ENCODE measurements around the gene RFC4.

RFC4 gene

DNA sequence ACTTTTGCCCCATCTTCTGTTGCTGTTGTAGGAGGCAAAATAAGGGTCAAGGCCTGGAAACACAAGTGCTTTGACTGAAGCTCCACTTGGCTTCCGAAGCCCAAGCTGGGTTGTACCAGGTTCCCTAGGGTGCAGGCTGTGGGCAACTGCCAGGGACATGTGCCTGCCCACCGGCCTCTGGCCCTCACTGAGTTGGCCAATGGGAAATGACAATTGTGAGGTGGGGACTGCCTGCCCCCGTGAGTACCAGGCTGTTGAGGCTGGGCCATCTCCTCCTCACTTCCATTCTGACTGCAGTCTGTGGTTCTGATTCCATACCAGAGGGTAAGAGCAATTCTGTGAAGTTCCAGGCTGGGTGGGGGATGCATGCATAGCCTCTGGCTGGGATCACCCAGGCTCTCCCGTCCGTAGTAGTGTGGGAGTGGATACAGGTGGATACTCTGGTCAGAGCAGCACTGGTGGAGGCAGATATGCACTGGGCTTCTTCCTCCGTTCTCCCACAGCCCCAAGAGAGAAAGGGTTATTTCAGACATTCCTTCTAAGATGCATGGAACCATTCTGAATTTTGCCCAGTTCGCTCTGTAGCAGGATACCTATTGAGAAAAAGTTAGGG lies 36.2 kb upstream of the RFC4 start, which contains the start of gene ADIPOQ:
Gene ADIPOQ (plus strand): TSS at position 285 of the 613 bp plus-strand sequence. CDS start 10,349 bp downstream, outside the sequence.
- Histone ChIP-seq H3K36me3 (ENCODE audit: control insufficient read depth in 2 of 2, insufficient read depth in 1 of 2, low read length in 2 of 2) (no peaks in the 10 kb centered on the region), H3K27ac (ENCODE audit: extremely low read depth, low read depth, low read length) (no peak within 1 kb of the TSS), H3K4me3 (ENCODE audit: low read depth, low read length) (no peak within 1 kb of the TSS), H3K9me3 (ENCODE audit: control insufficient read depth, insufficient read depth, low read depth, low read length) (no peaks in the 10 kb centered on the region), H3K4me1 (ENCODE audit: control insufficient read depth, insufficient read depth, low read length) (no peaks in the 10 kb centered on the region)
- no peak for TF ChIP-seq ZNF274 (IDR thresholded peaks at IDR 0.05; ENCODE audit: low read length)
- TF ChIP-seq ZNF274 (tag by site-specific recombination; IDR thresholded peaks at IDR 0.05; ENCODE audit: borderline replicate concordance), result no peak
- no peak for TF ChIP-seq GLI2 (tag by site-specific recombination; IDR thresholded peaks at IDR 0.05; ENCODE audit: borderline replicate concordance, low read depth)
- TF ChIP-seq ZBTB1 (tag by site-specific recombination; IDR thresholded peaks at IDR 0.05), result no peak
- TF ChIP-seq ZNF157 (tag by site-specific recombination; IDR thresholded peaks at IDR 0.05), result no peak
- TF ChIP-seq ZNF174 (tag by site-specific recombination; IDR thresholded peaks at IDR 0.05), result no peak
- TF ChIP-seq, protein P1, sequence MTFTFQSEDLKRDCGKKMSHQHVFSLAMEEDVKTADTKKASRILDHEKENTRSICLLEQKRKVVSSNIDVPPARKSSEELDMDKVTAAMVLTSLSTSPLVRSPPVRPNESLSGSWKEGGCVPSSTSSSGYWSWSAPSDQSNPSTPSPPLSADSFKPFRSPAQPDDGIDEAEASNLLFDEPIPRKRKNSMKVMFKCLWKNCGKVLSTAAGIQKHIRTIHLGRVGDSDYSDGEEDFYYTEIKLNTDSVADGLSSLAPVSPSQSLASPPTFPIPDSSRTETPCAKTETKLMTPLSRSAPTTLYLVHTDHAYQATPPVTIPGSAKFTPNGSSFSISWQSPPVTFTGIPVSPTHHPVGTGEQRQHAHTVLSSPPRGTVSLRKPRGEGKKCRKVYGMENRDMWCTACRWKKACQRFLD (tag by site-specific recombination; IDR thresholded peaks at IDR 0.05), result no peak
- TF ChIP-seq ZNF777 (tag by site-specific recombination; IDR thresholded peaks at IDR 0.05; ENCODE audit: borderline replicate concordance), result no peak
- TF ChIP-seq ZNF37A (tag by site-specific recombination; IDR thresholded peaks at IDR 0.05), result no peak
- TF ChIP-seq ZNF169 (tag by site-specific recombination; IDR thresholded peaks at IDR 0.05), result no peak
- TF ChIP-seq GLIS2 (tag by site-specific recombination; IDR thresholded peaks at IDR 0.05), result no peak
- TF ChIP-seq ZNF433 (tag by site-specific recombination; IDR thresholded peaks at IDR 0.05; ENCODE audit: low read depth), result no peak
- no peak for TF ChIP-seq ZNF600 (tag by site-specific recombination; IDR thresholded peaks at IDR 0.05)
- no peak for TF ChIP-seq ZNF544 (tag by site-specific recombination; IDR thresholded peaks at IDR 0.05)
- TF ChIP-seq ZNF529 (tag by site-specific recombination; IDR thresholded peaks at IDR 0.05; ENCODE audit: insufficient replicate concordance), result no peak
- no peak for TF ChIP-seq ZNF416 (tag by site-specific recombination; IDR thresholded peaks at IDR 0.05)
- TF ChIP-seq, protein P2, sequence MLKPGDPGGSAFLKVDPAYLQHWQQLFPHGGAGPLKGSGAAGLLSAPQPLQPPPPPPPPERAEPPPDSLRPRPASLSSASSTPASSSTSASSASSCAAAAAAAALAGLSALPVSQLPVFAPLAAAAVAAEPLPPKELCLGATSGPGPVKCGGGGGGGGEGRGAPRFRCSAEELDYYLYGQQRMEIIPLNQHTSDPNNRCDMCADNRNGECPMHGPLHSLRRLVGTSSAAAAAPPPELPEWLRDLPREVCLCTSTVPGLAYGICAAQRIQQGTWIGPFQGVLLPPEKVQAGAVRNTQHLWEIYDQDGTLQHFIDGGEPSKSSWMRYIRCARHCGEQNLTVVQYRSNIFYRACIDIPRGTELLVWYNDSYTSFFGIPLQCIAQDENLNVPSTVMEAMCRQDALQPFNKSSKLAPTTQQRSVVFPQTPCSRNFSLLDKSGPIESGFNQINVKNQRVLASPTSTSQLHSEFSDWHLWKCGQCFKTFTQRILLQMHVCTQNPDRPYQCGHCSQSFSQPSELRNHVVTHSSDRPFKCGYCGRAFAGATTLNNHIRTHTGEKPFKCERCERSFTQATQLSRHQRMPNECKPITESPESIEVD (tag by site-specific recombination; IDR thresholded peaks at IDR 0.05), result no peak
- TF ChIP-seq ZNF350 (tag by site-specific recombination; IDR thresholded peaks at IDR 0.05), result no peak
- TF ChIP-seq ZBTB20 (tag by site-specific recombination; IDR thresholded peaks at IDR 0.05), result no peak
- no peak for TF ChIP-seq HOXD13 (CRISPR knock-in tag; IDR thresholded peaks at IDR 0.05; ENCODE audit: borderline replicate concordance)
- ChIA-PET CTCF (no interaction called here), POLR2A (no interaction called here)

DNA sequence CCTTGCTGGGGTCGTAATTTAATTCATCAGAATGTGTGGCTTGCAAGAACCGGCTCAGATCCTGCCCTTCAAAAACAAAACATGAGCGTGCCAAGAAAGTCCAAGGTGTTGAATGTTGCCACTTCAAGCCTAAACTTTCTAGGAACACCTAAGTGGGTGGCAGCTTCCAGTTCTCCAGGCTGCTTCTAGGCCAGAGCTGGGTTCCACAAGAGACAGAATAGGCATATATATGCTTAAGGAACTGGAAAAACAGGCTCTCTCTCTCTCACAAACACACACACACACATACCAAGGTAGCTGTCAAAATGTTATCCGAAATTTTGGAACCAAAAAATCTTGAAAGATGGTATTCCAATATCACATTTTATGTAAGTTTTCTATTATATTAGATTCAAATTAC lies 35.3 kb upstream of the RFC4 start:
- no peak overlapping the region for H3K27ac ChIP-seq (ENCODE audit: extremely low read depth, low read depth, low read length)
- POLR2A ChIA-PET, result no interaction called here
- H3K4me3 ChIP-seq (ENCODE audit: low read depth, low read length), result no peak overlapping the region
- no peaks in the 10 kb centered on the region for H3K36me3 ChIP-seq (ENCODE audit: control insufficient read depth in 2 of 2, insufficient read depth in 1 of 2, low read length in 2 of 2)
- no peaks in the 10 kb centered on the region for H3K9me3 ChIP-seq (ENCODE audit: control insufficient read depth, insufficient read depth, low read depth, low read length)
- CTCF ChIA-PET, result interaction anchor here (0.7 kb wide), 1 partner anchor 301 kb away, joined by 4 read pairs; no protein-coding TSS in a partner anchor
- no peaks in the 10 kb centered on the region for H3K4me1 ChIP-seq (ENCODE audit: control insufficient read depth, insufficient read depth, low read length)
- TF ChIP-seq MYNN (tag by site-specific recombination; IDR thresholded peaks at IDR 0.05; ENCODE audit: borderline replicate concordance) (no peak), SETDB1 (IDR thresholded peaks at IDR 0.05; ENCODE audit: insufficient read length, low read length) (no peak), ZNF138 (tag by site-specific recombination; IDR thresholded peaks at IDR 0.05; ENCODE audit: borderline replicate concordance) (no peak), ZNF112 (tag by site-specific recombination; IDR thresholded peaks at IDR 0.05) (no peak), ZNF121 (tag by site-specific recombination; IDR thresholded peaks at IDR 0.05) (no peak), ZNF549 (tag by site-specific recombination; IDR thresholded peaks at IDR 0.05) (no peak), KLF16 (tag by site-specific recombination; IDR thresholded peaks at IDR 0.05) (no peak), HOXD13 (CRISPR knock-in tag; IDR thresholded peaks at IDR 0.05; ENCODE audit: borderline replicate concordance) (no peak), ZBTB20 (tag by site-specific recombination; IDR thresholded peaks at IDR 0.05) (no peak), ZNF664 (tag by site-specific recombination; IDR thresholded peaks at IDR 0.05) (no peak)
- TF ChIP-seq, protein P3, sequence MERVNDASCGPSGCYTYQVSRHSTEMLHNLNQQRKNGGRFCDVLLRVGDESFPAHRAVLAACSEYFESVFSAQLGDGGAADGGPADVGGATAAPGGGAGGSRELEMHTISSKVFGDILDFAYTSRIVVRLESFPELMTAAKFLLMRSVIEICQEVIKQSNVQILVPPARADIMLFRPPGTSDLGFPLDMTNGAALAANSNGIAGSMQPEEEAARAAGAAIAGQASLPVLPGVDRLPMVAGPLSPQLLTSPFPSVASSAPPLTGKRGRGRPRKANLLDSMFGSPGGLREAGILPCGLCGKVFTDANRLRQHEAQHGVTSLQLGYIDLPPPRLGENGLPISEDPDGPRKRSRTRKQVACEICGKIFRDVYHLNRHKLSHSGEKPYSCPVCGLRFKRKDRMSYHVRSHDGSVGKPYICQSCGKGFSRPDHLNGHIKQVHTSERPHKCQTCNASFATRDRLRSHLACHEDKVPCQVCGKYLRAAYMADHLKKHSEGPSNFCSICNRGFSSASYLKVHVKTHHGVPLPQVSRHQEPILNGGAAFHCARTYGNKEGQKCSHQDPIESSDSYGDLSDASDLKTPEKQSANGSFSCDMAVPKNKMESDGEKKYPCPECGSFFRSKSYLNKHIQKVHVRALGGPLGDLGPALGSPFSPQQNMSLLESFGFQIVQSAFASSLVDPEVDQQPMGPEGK (tag by site-specific recombination; IDR thresholded peaks at IDR 0.05), result no peak
- TF ChIP-seq, protein P4, sequence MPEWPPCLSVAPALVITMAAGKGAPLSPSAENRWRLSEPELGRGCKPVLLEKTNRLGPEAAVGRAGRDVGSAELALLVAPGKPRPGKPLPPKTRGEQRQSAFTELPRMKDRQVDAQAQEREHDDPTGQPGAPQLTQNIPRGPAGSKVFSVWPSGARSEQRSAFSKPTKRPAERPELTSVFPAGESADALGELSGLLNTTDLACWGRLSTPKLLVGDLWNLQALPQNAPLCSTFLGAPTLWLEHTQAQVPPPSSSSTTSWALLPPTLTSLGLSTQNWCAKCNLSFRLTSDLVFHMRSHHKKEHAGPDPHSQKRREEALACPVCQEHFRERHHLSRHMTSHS (tag by site-specific recombination; IDR thresholded peaks at IDR 0.05), result no peak

All from HEK293 (cell line).